Right renal pelvis (tissue), 4 donors: ENCODE measurements around the gene INAFM2. TPM values are rescaled to one million over a fixed set of nuclear protein-coding genes. Genes with fewer than 3 reads are reported as not detected.

Source experiments
- polyA plus RNA-seq, 4 donors: library from polyadenylated mRNA; unstranded; fragments of 120-200 nt; gene quantifications; one replicate each; pipeline ENCODE4 v1.2.1, GENCODE V29; 2013; ENCODE audit not compliant: insufficient read length in 4 of 4

The INAFM2 gene
- polyA plus RNA-seq, 4 donors = 20.1 to 23.2 (median 20.6) TPM

Other genes with a start within 250 kb of the INAFM2 start
- 10 to 100 TPM; 39.0 to 43.6 (median 42.2) TPM for gene BMF, start 214.8 kb upstream of the INAFM2 start, polyA plus RNA-seq
- 10 to 100 TPM; 27.1 to 31.3 (median 29.6) TPM for gene BUB1B, start 162.6 kb upstream of the INAFM2 start, polyA plus RNA-seq
- gene PAK6, start 84.6 kb upstream of the INAFM2 start, polyA plus RNA-seq = 1 to 10 TPM; 6.3 to 6.7 (median 6.6) TPM
- under 1 TPM in 1 of 4 donors, not detected in 3; 0.26 TPM for gene ANKRD63, start 40.6 kb upstream of the INAFM2 start, polyA plus RNA-seq
- gene PLCB2, start 15.8 kb upstream of the INAFM2 start, polyA plus RNA-seq = 10 to 100 TPM in 2 of 4 donors, 1 to 10 TPM in 2; 7.9 to 12.3 (median 10.3) TPM
- gene CCDC9B, start 17.2 kb downstream of the INAFM2 start, polyA plus RNA-seq = 10 to 100 TPM in 1 of 4 donors, 1 to 10 TPM in 3; 3.9 to 10.8 (median 7.6) TPM
- gene PHGR1, start 27.3 kb downstream of the INAFM2 start, polyA plus RNA-seq = not detected
- 1 to 10 TPM in 1 of 4 donors, under 1 TPM in 3; 0.18 to 1.3 (median 0.62) TPM for gene DISP2, start 34.5 kb downstream of the INAFM2 start, polyA plus RNA-seq
- gene KNSTRN, start 59.0 kb downstream of the INAFM2 start, polyA plus RNA-seq = 10 to 100 TPM; 29.5 to 34.7 (median 31.0) TPM
- gene IVD, start 82.1 kb downstream of the INAFM2 start, polyA plus RNA-seq = 10 to 100 TPM; 63.3 to 79.3 (median 72.3) TPM
- gene BAHD1, start 117.3 kb downstream of the INAFM2 start, polyA plus RNA-seq = 10 to 100 TPM; 20.2 to 27.4 (median 21.7) TPM
- 10 to 100 TPM; 34.6 to 42.8 (median 39.7) TPM for gene CHST14, start 147.3 kb downstream of the INAFM2 start, polyA plus RNA-seq
- gene CCDC32, start 241.3 kb downstream of the INAFM2 start, polyA plus RNA-seq = 10 to 100 TPM; 25.9 to 30.1 (median 27.7) TPM
- 10 to 100 TPM; 11.1 to 14.4 (median 12.6) TPM for gene RPUSD2, start 245.6 kb downstream of the INAFM2 start, polyA plus RNA-seq